Activated naive CD4-positive, alpha-beta T cell treated with anti-CD3 and anti-CD28 coated beads, Interleukin-2, amount 10 ng/mL, durations not matched to agents 7 days and 5 days (primary cell): ENCODE measurements around the gene CKMT2.
"Not testable (repeated sequence)": the region's sequence is repeated elsewhere in the genome, so short reads cannot be mapped to it uniquely, and the experiment has no call there.

Source experiments
- CTCF ChIA-PET: fragments of 350-600 bp; sonication (Branson Sonifier 250); formaldehyde crosslinking; loops from one replicate; lab custom pipeline; 2021; ENCODE audit warnings: antibody characterized with exemption; lab: Charles Lee
- DNase-seq: peaks from one replicate; pipeline ENCODE4 v3.0.0-alpha.2; 2020
- H3K27ac Mint-ChIP-seq: one replicate; pipeline ENCODE4 v1.8.0; 2021; ENCODE audit warnings: mild to moderate bottlenecking, moderate library complexity, mixed read lengths
- H3K27me3 Mint-ChIP-seq: one replicate; pipeline ENCODE4 v1.8.0; 2021; ENCODE audit warnings: mild to moderate bottlenecking, mixed read lengths
- H3K36me3 Mint-ChIP-seq: one replicate; pipeline ENCODE4 v1.8.0; 2021; ENCODE audit warnings: mixed read lengths
- H3K4me1 Mint-ChIP-seq: one replicate; pipeline ENCODE4 v1.8.0; 2021; ENCODE audit warnings: mixed read lengths
- H3K4me3 Mint-ChIP-seq: one replicate; pipeline ENCODE4 v1.8.0; 2021; ENCODE audit warnings: mild to moderate bottlenecking, moderate library complexity, mixed read lengths
- H3K9me3 Mint-ChIP-seq: one replicate; pipeline ENCODE4 v1.8.0; 2021; ENCODE audit warnings: mixed read lengths

Gene CKMT2

DNA sequence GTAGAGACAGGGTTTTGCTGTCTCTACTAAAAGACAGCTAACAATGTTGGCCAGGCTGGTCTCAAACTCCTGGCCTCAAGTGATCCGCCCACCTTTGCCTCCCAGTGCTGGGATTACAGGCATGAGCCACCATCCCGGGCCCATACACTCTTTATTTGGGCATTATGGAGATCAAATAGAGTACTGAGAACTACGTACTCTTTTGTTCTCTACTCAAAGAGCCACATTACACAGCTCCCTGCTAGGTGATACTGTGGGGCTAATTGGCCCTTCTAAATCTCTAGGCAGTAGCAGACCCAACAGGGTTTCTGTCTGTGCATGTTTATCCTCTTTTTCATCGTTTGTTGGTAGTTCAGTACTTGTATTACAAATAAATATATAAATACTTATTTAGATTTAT, 16.1 kb downstream of the CKMT2 start:
- no peak overlapping the region for H3K27ac Mint-ChIP-seq

DNA sequence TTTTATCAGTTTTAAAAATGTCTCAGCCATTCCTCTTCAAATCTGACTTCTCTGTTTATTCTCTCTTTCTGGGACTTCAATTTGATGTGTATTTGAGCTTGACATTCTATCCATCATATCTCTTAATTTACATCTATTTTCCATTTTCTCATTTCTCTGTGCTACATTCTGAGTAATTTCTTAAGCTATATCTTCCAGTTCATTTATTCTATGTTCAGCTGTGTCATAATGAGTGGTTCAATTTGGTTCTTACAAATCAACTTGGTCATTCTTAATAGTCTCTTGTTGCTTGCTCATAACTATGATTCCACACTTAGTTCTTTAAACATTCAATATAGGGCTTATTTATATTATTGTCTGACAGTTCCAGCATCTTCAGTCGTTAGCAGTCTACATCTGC, 16.9 kb downstream of the CKMT2 start:
- DNase-seq: no peak
- Mint-ChIP-seq H3K27ac (no peak overlapping the region), H3K4me1 (no peaks in the 10 kb centered on the region), H3K27me3 (no peaks in the 10 kb centered on the region), H3K9me3 (no peaks in the 10 kb centered on the region), H3K4me3 (no peak overlapping the region), H3K36me3 (no peaks in the 10 kb centered on the region)
- CTCF ChIA-PET: interaction anchor here (1.0 kb wide), 1 partner anchor 9 kb away, joined by 3 read pairs; no protein-coding TSS in a partner anchor

More for the DNA sequence above, 16.1 kb downstream of the CKMT2 start:
- no peaks in the 10 kb centered on the region for H3K36me3 Mint-ChIP-seq
- H3K4me3 Mint-ChIP-seq: no peak overlapping the region
- H3K27me3 Mint-ChIP-seq: no peaks in the 10 kb centered on the region
- H3K9me3 Mint-ChIP-seq: no peaks in the 10 kb centered on the region
- CTCF ChIA-PET: no interaction called here
- no peak for DNase-seq
- H3K4me1 Mint-ChIP-seq: no peaks in the 10 kb centered on the region

DNA sequence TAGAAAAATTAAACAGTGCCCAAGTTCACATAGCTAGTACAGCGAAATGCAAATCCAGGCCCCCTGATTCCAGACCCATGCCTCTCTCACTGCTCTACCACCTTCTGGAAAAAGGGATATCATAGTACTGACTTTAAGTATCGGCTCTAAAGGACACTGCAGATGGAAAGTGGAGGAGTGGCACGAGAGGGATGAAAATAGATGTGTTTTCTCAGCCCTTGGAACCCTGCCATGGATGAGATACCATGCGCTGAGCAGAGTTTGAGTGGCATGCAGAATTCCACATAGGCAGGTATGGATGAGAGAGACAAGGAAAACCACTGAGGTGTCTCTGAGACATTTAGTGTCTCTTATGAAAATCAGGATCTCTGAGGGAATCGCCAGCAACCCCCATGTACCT, 18.8 kb downstream of the CKMT2 start:
- Mint-ChIP-seq H3K27me3 (no peaks in the 10 kb centered on the region), H3K36me3 (no peaks in the 10 kb centered on the region), H3K4me3 (no peak overlapping the region), H3K4me1 (no peaks in the 10 kb centered on the region), H3K27ac (no peak overlapping the region), H3K9me3 (no peaks in the 10 kb centered on the region)
- CTCF ChIA-PET: no interaction called here
- DNase-seq: no peak

DNA sequence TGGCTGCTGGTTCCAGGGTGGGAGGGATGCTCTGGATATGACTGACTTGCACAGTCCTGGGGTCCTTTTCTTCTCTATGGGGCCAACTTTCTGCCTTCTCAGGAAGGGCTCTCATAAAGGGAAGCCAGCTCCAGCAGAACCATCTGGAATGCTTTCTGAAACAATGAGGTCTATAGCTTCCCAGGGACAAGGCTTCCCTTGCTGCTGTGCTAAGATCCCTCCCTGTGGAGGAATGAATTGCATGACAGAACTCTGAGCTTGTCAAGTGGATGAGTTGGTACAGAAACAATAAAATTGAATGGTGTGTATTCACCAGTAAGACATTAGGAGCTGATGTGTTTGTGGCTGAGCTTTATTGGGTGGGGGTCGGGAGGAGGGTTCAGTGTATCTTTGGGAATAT, 19.8 kb downstream of the CKMT2 start:
- DNase-seq: no peak
- Mint-ChIP-seq H3K36me3 (peaks cover 2% of the 10 kb centered on the region), H3K27ac (no peak overlapping the region), H3K27me3 (no peaks in the 10 kb centered on the region), H3K9me3 (no peaks in the 10 kb centered on the region), H3K4me1 (no peaks in the 10 kb centered on the region), H3K4me3 (no peak overlapping the region)
- CTCF ChIA-PET: interaction anchor here (1.6 kb wide), 1 partner anchor 46 kb away, joined by 3 read pairs; no protein-coding TSS in a partner anchor

DNA sequence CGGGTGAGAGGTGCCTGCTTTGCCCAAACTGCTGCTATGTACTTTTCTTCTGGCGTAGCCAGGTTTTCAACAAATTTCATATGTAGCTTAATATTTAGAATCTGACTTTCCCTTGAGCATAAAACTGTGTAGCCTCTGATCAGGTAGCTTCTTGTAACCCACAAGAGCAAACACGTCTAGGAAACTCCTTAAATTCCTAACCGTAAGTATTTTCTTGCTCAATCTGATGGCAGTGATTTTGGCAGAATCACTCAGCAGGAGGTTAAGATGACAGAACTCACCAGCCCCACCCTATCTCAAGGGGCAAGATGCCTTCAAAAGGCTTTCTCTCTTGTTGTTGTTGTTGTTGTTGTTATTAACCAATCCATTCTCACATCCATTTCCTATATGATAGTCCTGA, 20.8 kb downstream of the CKMT2 start:
- no peak for DNase-seq
- Mint-ChIP-seq H3K9me3 (no peaks in the 10 kb centered on the region), H3K27ac (no peak overlapping the region), H3K27me3 (no peaks in the 10 kb centered on the region), H3K4me3 (no peak overlapping the region), H3K36me3 (peaks cover 2% of the 10 kb centered on the region), H3K4me1 (no peaks in the 10 kb centered on the region)
- CTCF ChIA-PET: interaction anchor here (1.6 kb wide), 1 partner anchor 45 kb away, joined by 3 read pairs; no protein-coding TSS in a partner anchor

DNA sequence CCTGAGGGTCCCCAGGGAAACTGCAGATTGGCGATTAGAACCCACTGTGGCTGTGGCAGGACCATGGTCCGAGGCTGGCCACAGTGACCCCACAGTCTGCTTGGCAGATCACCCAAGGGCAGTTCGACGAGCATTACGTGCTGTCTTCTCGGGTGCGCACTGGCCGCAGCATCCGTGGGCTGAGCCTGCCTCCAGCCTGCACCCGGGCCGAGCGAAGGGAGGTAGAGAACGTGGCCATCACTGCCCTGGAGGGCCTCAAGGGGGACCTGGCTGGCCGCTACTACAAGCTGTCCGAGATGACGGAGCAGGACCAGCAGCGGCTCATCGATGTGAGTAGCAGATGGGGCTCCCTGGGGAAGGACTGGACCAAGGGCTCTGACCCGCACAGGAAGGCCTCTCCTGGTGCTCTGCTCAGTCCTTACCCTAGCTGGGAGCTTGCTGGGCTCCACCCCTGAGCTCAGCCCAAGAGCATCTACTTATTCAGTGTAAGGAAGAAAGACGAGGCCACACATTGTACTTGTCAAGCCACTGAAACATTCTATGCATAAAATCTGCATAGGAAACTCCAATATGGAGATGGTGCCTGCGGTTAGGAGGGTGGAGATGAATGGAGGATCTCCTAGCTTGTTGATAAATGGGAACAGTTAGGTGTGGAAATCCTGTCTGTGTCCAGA, 21.9 kb downstream of the CKMT2 start:
- Mint-ChIP-seq H3K27me3 (no peaks in the 10 kb centered on the region), H3K9me3 (peaks cover 7% of the 10 kb centered on the region), H3K36me3 (peaks cover 4% of the 10 kb centered on the region), H3K4me3 (no peak overlapping the region), H3K4me1 (no peaks in the 10 kb centered on the region), H3K27ac (no peak overlapping the region)
- CTCF ChIA-PET: no interaction called here
- DNase-seq: no peak

DNA sequence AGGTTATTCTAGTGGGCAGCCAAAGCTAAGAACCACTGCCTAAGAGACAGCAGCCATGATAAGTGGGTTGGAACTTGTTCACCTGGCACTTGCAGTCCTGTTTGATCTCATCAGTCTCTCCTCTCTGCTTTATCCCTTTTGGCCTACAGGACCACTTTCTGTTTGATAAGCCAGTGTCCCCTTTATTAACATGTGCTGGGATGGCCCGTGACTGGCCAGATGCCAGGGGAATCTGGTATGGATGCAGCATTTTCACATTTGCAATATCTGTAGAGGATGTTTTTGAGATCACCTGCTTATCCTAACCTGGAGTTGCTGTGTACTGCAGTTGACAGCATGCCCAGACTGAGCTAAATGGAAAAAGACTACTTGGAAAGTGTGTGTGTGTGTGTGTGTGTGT, 23.6 kb downstream of the CKMT2 start:
- no peak overlapping the region for H3K27ac Mint-ChIP-seq
- no peak overlapping the region for H3K4me3 Mint-ChIP-seq
- CTCF ChIA-PET: no interaction called here
- H3K9me3 Mint-ChIP-seq: peaks cover 18% of the 10 kb centered on the region
- no peaks in the 10 kb centered on the region for H3K4me1 Mint-ChIP-seq
- no peak for DNase-seq
- peaks cover 7% of the 10 kb centered on the region for H3K36me3 Mint-ChIP-seq
- no peaks in the 10 kb centered on the region for H3K27me3 Mint-ChIP-seq

DNA sequence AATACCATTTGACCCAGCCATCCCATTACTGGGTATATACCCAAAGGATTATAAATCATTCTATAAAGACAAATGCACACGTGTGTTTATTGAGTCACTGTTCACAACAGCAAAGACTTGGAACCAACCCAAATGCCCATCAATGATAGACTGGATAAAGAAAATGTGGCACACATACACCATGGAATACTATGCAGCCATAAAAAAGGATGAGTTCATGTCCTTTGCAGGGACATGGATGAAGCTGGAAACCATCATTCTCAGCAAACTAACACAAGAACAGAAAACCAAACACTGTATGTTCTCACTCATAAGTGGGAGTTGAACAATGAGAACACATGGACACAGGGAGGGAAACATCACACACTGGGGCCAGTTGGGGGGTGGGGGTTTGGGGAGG, 29.7 kb downstream of the CKMT2 start:
- H3K4me3 Mint-ChIP-seq, H3K27me3 Mint-ChIP-seq, CTCF ChIA-PET, H3K27ac Mint-ChIP-seq, DNase-seq, H3K36me3 Mint-ChIP-seq, H3K4me1 Mint-ChIP-seq: not testable (repeated sequence)
- peaks cover 29% of the 10 kb centered on the region for H3K9me3 Mint-ChIP-seq

DNA sequence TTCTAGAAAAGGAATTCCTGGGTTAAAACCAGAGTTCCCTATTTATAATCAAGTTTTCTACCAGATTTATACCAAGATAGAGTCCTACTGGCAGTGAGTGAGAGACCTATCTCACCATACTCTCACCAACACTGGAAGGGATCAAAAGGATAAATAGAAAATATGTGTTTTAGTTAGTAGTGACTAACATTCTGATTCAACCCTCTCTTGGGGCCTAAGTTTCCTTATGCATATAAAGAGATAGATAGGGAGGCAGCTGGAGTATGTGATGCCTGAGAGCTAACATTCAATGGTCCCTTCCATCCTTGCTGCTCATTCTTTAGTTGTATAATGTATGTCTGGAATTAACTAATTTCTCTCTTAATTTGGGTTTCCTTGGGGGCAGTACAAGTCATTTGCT, 32.0 kb downstream of the CKMT2 start:
- no peaks in the 10 kb centered on the region for H3K27me3 Mint-ChIP-seq
- CTCF ChIA-PET: no interaction called here

DNA sequence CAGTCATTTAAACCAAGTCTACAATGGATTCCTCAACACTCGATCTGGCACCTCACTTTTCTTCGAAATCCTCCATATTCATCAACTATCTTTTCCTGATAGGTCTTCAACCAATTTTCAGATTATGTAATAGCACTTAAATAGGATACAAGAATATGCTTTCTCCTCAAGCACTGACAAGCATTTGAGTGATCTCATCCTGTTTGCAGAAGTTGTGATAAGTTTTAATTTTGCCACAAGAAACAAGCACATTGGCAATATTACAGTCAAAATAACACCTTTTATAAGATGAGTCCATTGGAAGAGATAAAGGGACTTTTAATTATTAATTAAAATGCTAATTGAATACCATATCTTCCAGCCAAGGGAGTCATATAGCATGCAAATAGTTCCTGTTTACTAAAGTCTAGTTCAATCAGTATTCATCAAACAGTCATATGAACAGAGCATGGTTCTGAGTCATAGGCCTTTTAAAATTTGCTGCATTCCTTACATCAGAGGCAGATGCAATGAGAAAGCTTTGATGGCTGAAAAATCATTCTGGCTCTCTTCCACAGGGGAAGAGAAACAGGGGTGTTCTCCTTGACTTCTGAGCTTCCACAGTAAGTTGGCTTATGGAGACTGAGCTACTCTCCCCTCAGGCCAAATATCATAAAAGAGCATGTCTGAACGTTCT, 35.5 kb downstream of the CKMT2 start:
- H3K27me3 Mint-ChIP-seq: no peaks in the 10 kb centered on the region
- CTCF ChIA-PET: no interaction called here
- no peak overlapping the region for H3K27ac Mint-ChIP-seq
- no peak for DNase-seq
- no peak overlapping the region for H3K4me3 Mint-ChIP-seq
- H3K9me3 Mint-ChIP-seq: peaks cover 19% of the 10 kb centered on the region
- H3K36me3 Mint-ChIP-seq: peaks cover 6% of the 10 kb centered on the region
- peaks cover 2% of the 10 kb centered on the region for H3K4me1 Mint-ChIP-seq

More for the DNA sequence above, 32.0 kb downstream of the CKMT2 start:
- no peak overlapping the region for H3K4me3 Mint-ChIP-seq
- no peak overlapping the region for H3K27ac Mint-ChIP-seq
- H3K4me1 Mint-ChIP-seq: no peaks in the 10 kb centered on the region
- peaks cover 21% of the 10 kb centered on the region for H3K9me3 Mint-ChIP-seq
- DNase-seq: no peak
- H3K36me3 Mint-ChIP-seq: peaks cover 5% of the 10 kb centered on the region

DNA sequence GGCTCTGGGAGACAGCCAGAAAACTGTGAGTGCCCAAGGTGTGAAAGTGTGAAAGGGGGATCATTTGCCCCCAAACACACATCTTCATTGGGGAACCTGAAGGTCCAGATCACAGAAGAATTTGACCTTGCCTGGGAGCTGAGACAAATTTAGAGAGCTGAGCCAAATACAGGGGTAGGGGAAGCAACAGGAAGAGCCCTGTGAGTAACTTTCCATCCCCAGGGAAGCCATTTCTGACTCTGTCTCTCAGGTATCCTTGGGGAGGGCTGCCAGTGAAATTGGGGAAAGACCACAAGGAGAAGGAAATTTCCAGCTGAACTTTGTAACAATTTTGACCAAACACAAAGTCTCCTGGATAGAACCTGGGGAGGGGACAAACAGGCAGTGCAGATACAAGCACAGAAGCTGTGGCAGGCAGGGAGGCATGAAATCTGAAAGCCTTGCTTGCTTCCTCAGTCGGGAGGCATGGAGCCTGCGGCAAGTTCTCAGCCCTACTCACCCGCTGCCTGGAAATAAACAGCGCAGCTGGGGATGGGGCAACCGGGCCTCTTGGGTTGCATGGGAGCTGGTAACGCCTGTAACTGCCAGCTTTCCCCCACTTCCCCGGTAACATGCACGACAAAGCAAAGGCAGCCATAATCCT, 36.8 kb downstream of the CKMT2 start:
- no peak for DNase-seq
- CTCF ChIA-PET: no interaction called here
- Mint-ChIP-seq H3K36me3 (peaks cover 10% of the 10 kb centered on the region), H3K9me3 (peaks cover 27% of the 10 kb centered on the region), H3K4me1 (peaks cover 2% of the 10 kb centered on the region), H3K27ac (no peak overlapping the region), H3K4me3 (no peak overlapping the region), H3K27me3 (no peaks in the 10 kb centered on the region)

DNA sequence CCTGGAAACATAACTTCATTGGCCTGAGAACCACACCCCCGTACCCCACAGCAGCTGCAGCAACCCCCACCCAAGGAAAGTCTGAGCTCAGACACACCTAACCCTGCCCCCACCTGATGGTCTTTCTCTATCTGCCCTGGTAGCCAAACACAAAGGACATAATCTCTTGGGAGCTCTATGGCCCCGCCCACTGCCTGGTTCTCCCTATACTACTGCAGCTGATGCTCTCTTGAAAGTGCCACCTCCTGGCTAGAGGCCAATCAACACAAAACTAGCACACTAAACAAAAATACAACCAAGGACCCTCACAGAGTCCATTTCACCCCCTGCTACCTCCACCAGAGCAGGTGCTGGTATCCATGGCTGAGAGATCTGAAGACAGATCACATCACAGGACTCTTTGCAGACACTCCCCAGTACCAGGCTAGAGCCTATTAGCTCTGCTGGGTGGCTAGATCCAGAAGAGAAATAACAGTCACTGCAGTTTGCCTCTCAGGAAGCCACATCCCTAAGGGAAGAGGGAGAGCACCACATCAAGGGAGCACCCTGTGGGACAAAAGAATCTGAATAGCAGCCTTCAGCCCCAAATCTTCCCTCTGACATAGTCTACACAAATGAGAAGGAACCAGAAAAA, 37.4 kb downstream of the CKMT2 start:
- DNase-seq, H3K4me1 Mint-ChIP-seq, H3K36me3 Mint-ChIP-seq, H3K4me3 Mint-ChIP-seq, H3K27me3 Mint-ChIP-seq, H3K27ac Mint-ChIP-seq, CTCF ChIA-PET: not testable (repeated sequence)
- H3K9me3 Mint-ChIP-seq: peaks cover 31% of the 10 kb centered on the region

DNA sequence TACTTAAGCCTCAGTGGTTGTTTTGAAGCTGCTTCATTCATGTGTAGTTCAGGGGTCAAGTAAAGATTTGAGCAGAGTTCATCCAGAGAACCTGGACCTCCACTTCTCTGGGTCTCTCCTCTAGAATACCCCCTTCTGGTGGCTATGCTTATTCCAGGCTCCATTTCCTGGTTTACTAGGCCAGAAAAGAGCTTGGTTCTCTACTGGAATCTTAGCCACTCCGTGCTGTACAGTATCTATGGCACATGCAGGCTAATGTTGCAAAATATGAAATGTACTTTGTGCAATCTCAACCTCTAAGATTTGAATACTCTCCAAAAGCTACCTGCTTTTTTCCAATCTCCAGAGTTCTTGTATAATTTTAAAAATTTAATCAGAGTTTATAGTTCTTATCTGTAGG, 50.9 kb downstream of the CKMT2 start:
- H3K4me1 Mint-ChIP-seq: no peaks in the 10 kb centered on the region
- H3K9me3 Mint-ChIP-seq: peaks cover 4% of the 10 kb centered on the region
- no peaks in the 10 kb centered on the region for H3K27me3 Mint-ChIP-seq
- peaks cover 8% of the 10 kb centered on the region for H3K36me3 Mint-ChIP-seq
- DNase-seq: no peak
- no peak overlapping the region for H3K4me3 Mint-ChIP-seq
- H3K27ac Mint-ChIP-seq: no peak overlapping the region
- CTCF ChIA-PET: interaction anchor here (1.7 kb wide), 1 partner anchor 15 kb away, joined by 7 read pairs; no protein-coding TSS in a partner anchor

DNA sequence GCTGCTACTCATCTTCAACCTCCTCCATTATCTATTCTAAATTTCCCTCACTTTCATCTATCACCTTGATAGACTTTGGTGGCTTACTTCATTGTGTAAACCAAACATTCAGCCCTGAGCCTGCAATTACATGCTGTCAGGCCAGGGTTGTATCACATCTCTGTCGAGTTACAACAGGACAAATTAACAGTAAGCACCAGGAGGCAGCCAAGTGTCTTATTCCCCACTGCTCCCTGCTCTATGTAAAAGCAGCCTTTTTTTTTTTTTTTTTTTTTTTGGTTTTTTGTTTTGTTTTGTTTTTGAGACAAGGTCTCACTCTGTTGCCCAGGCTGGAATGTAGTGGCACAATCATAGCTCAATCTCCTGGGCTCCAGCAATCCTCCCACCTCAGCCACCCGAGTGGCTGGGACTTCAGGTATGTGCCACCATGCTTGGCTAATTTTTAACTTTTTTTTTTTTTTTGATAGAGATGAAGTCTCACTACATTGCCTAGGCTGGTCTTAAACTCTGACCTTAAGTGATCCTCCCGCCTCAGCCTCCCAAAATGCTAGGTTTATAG, 53.0 kb downstream of the CKMT2 start:
- H3K27ac Mint-ChIP-seq: no peak overlapping the region
- H3K27me3 Mint-ChIP-seq: no peaks in the 10 kb centered on the region
- H3K36me3 Mint-ChIP-seq: peaks cover 18% of the 10 kb centered on the region
- H3K4me3 Mint-ChIP-seq: no peak overlapping the region
- DNase-seq: no peak
- peaks cover 3% of the 10 kb centered on the region for H3K9me3 Mint-ChIP-seq
- CTCF ChIA-PET: interaction anchor here (1.4 kb wide), 1 partner anchor 13 kb away, joined by 4 read pairs; no protein-coding TSS in a partner anchor
- H3K4me1 Mint-ChIP-seq: peaks cover 8% of the 10 kb centered on the region
